SJCRH30 (cell line): ENCODE results near the gene SLC2A14. TPM values are rescaled to one million over a fixed set of nuclear protein-coding genes. Genes with fewer than 3 reads are reported as not detected.
"Not testable (repeated sequence)": the region's sequence is repeated elsewhere in the genome, so short reads cannot be mapped to it uniquely, and the experiment has no call there.

ENCODE experiments used
- DNase-seq, 2 experiments: peaks; one replicate each; pipeline ENCODE4 v3.0.0-alpha.2; 2015 to 2020
- H3K27ac ChIP-seq: fragments of 250-450 bp; sonication (Bioruptor Pico); 2 replicates; pipeline ENCODE4 v1.5.1; 2020; ENCODE audit warnings: mild to moderate bottlenecking, moderate library complexity
- H3K27me3 ChIP-seq: fragments of 250-450 bp; sonication (Bioruptor Pico); 2 replicates; pipeline ENCODE4 v1.5.1; 2020; ENCODE audit warnings: mild to moderate bottlenecking, moderate library complexity
- H3K36me3 ChIP-seq: fragments of 250-450 bp; sonication (Bioruptor Pico); 2 replicates; pipeline ENCODE4 v1.5.1; 2020; ENCODE audit warnings: mild to moderate bottlenecking, moderate library complexity
- H3K4me1 ChIP-seq: fragments of 250-450 bp; sonication (Bioruptor Pico); 2 replicates; pipeline ENCODE4 v1.5.1; 2020; ENCODE audit warnings: mild to moderate bottlenecking, moderate library complexity
- H3K4me3 ChIP-seq: fragments of 250-450 bp; sonication (Bioruptor Pico); 2 replicates; pipeline ENCODE4 v1.5.1; 2020; ENCODE audit warnings: mild to moderate bottlenecking, moderate library complexity
- H3K9me3 ChIP-seq: fragments of 250-450 bp; sonication (Bioruptor Pico); replicated peaks from 2 replicates; pipeline ENCODE4 v1.5.1; 2020; ENCODE audit warnings: mild to moderate bottlenecking, moderate library complexity
- total RNA-seq: library from RNA; depleted of rRNA; stranded (reverse); fragments of >200 nt; shearing (Covaris generic); gene quantifications from 2 replicates; pipeline ENCODE4 v1.2.3, GENCODE V29; 2014

SLC2A14 gene
- total RNA-seq, 1 experiment from 2014 or later: 0.04 TPM

DNA sequence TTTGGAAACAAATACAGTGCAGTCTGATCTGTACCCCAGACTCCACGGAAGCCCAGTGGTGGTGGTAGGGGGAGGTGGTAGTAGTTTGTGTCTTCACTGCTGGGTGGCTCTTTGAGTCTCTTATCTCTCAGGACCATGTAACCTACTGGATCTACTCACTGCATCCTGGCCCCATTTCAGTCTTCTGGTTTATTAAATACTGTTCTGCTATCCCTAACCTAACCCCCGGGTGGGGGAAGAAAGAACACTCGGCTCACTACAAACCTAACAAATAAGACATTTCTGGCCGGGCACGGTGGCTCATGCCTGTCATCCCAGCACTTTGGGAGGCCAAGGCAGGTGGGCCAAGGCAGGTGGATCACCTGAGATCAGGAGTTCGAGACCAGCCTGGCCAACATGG, 39.5 kb downstream of the SLC2A14 start:
- H3K4me1 ChIP-seq, DNase-seq, H3K27me3 ChIP-seq, H3K9me3 ChIP-seq, H3K4me3 ChIP-seq, H3K36me3 ChIP-seq, H3K27ac ChIP-seq: not testable (repeated sequence)

GRCh38 chr12:7832059-7832696, 40.5 kb downstream of the SLC2A14 start:
- Histone ChIP-seq H3K27ac (no peak overlapping the region), H3K9me3 (no peaks in the 10 kb centered on the region), H3K36me3 (no peaks in the 10 kb centered on the region), H3K4me1 (no peaks in the 10 kb centered on the region), H3K27me3 (no peaks in the 10 kb centered on the region), H3K4me3 (no peak overlapping the region)
- peak; percentile 45 to 67 for DNase-seq

- not testable (repeated sequence) for H3K4me1 ChIP-seq, DNase-seq, H3K27me3 ChIP-seq, H3K27ac ChIP-seq, H3K4me3 ChIP-seq, H3K36me3 ChIP-seq, H3K9me3 ChIP-seq
Observed at GRCh38 chr12:7829737-7830136, 43.0 kb downstream of the SLC2A14 start.

GRCh38 chr12:7825754-7826153, 47.0 kb downstream of the SLC2A14 start:
- not testable (repeated sequence) for H3K36me3 ChIP-seq, H3K27me3 ChIP-seq, H3K4me3 ChIP-seq, H3K9me3 ChIP-seq, H3K4me1 ChIP-seq, H3K27ac ChIP-seq, DNase-seq

DNA sequence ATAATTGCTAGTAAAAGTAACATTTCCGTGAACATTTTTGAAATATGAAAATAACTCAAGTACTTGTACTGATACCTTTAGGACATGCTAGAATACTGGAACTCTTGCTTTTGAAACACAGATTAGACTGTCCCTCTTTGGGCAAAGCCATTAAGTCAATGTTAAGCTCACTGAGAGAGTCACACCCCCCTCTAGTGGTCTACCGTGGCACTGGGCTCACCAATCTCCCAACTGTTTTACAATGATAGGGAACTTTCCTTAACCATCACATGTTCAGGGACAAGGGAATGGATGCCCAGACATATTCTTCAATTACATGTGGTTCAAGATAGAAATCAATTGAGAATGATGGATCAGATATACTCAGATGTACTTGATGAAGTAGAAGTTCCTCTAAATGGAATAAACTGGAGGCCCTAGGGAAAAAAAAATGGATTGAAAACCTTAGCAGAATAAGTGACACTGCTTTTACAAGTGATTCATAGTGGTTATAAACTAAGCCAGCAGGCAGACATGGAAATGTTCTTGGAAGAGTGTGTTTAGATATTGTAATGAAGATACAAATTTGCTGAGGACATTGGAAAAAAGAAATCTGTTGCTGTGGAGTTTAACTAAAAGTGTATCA, 65.7 kb downstream of the SLC2A14 start:
- peak; percentile 41 to 72 for DNase-seq
- no peaks in the 10 kb centered on the region for H3K4me1 ChIP-seq
- H3K9me3 ChIP-seq: no peaks in the 10 kb centered on the region
- no peak overlapping the region for H3K4me3 ChIP-seq
- no peak overlapping the region for H3K27ac ChIP-seq
- H3K27me3 ChIP-seq: no peaks in the 10 kb centered on the region
- H3K36me3 ChIP-seq: no peaks in the 10 kb centered on the region

DNA sequence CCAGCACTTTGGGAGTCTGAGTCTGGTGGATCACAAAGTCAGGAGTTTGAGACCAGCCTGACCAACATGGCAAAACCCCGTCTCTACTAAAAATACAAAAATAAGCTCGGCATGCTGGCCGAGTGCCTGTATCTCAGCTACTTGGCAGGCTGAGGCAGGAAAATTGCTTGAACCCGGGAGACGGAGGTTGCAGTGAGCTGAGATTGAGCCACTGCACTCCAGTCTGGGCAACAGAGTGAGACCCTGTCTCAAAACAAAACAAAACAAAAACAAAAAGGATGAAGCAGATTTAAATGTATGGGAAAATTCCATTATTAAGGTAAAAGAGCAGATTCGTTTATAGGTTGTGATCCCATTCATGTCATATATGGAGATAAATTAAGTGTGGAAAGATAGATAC, 66.4 kb downstream of the SLC2A14 start:
- H3K4me1 ChIP-seq, H3K27me3 ChIP-seq, H3K9me3 ChIP-seq, H3K36me3 ChIP-seq, H3K4me3 ChIP-seq, H3K27ac ChIP-seq, DNase-seq: not testable (repeated sequence)

DNA sequence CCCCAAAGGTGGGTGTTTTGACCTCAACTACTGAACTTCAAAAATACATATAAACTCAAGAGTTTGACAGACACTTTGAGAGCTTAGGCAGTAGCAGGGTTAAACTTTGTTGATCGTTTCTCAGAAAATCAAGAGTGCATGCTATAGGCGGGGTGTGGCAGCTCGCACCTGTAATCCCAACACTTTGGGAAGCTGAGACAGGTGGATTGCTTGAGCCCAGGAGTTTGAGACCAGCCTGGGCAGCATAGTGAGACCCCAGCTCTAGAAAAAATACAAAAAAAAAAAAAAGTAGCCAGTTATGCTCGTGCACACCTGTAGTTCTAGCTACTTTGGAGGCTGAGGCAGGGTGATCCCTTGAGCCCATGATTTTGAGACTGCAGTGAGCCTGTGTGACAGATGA, 71.3 kb downstream of the SLC2A14 start:
- DNase-seq: no peak
- Histone ChIP-seq H3K27me3 (no peaks in the 10 kb centered on the region), H3K27ac (no peak overlapping the region), H3K9me3 (no peaks in the 10 kb centered on the region), H3K36me3 (no peaks in the 10 kb centered on the region), H3K4me1 (no peaks in the 10 kb centered on the region), H3K4me3 (no peak overlapping the region)

DNA sequence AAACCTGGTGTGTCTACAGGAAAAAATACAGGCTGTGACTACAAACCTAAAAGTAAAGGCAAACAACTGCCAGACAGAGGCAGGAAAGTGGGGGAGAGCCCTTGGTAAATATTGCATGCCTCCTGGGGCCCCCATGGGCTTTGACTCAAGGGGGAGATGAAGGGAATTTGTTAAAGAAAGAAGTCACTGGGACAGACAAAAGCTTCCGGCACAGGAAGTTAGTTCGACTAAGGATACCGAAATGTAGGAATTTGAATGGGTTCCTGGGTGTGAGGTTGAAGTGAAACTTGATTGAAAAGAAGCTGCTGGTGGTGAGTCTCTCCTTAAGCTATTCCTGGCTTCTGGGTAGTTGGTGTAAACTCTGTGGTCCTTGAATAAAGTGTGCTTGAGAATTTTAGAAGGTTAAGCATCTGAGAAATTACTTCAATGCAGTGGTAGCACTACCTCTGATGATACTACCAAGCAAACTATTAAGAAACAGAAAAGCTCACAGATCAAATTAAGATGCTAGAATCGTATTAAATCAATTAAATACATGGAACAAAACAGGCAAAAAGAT, 73.9 kb downstream of the SLC2A14 start:
- H3K27me3 ChIP-seq, H3K9me3 ChIP-seq, H3K27ac ChIP-seq, H3K4me3 ChIP-seq, DNase-seq, H3K4me1 ChIP-seq, H3K36me3 ChIP-seq: not testable (repeated sequence)

GRCh38 chr12:7797698-7798398, 74.9 kb downstream of the SLC2A14 start:
- Histone ChIP-seq H3K27me3 (no peaks in the 10 kb centered on the region), H3K9me3 (no peaks in the 10 kb centered on the region), H3K36me3 (no peaks in the 10 kb centered on the region), H3K27ac (no peak overlapping the region), H3K4me3 (no peak overlapping the region), H3K4me1 (no peaks in the 10 kb centered on the region)
- no peak for DNase-seq

DNA sequence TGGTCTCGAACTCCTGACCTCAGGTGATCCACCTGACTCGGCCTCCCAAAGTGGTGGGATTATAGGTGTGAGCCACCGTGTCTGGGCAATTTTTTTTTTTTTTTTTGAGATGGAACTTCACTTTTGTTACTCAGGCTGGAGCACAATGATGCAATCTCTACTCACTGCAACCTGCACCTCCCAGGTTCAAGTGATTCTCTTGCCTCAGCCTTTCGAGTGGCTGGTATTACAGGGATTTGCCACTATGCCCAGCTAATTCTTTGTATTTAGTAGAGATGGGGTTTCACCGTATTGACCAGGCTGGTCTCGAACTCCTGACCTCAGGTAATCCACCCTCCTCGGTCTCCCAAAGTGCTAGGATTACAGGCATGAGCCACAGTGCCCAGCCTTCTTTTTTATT, 75.4 kb downstream of the SLC2A14 start:
- H3K27ac ChIP-seq, H3K9me3 ChIP-seq, H3K27me3 ChIP-seq, H3K4me1 ChIP-seq, H3K4me3 ChIP-seq, H3K36me3 ChIP-seq, DNase-seq: not testable (repeated sequence)

DNA sequence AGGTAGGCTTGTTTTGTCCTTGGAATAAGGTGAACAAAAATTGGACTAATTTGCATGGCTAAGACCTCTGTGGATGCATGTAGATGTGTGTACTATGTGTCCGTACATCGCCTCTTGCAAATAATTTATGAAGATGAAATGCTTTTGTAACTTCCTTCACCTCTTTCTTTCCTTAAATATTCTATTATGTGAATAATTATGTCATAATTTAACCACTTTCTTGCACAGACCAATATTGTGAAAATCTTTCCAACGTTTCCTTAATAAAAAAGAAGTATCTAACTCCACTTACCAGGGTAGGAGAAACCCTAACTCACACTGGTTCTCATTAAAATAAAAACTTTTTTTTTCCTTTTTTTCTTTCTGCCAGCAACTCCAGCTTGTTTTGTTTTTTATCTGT, 79.5 kb downstream of the SLC2A14 start:
- H3K9me3 ChIP-seq: no peaks in the 10 kb centered on the region
- DNase-seq: no peak
- H3K4me1 ChIP-seq: no peaks in the 10 kb centered on the region
- no peaks in the 10 kb centered on the region for H3K36me3 ChIP-seq
- no peak overlapping the region for H3K27ac ChIP-seq
- H3K4me3 ChIP-seq: no peak overlapping the region
- peaks cover 8% of the 10 kb centered on the region; the same call in 1 of the 2 replicates for H3K27me3 ChIP-seq

- not testable (repeated sequence) for H3K9me3 ChIP-seq, DNase-seq, H3K4me3 ChIP-seq, H3K27me3 ChIP-seq, H3K27ac ChIP-seq, H3K36me3 ChIP-seq, H3K4me1 ChIP-seq
Observed at GRCh38 chr12:7788884-7789528, 83.7 kb downstream of the SLC2A14 start, which contains the start of gene NANOG. Gene NANOG (plus strand): TSS chr12:7789402. CDS start chr12:7789615, 213 bp downstream.

GRCh38 chr12:7788294-7788660, 84.4 kb downstream of the SLC2A14 start:
- peaks cover 8% of the 10 kb centered on the region; the same call in 1 of the 2 replicates for H3K27me3 ChIP-seq
- no peaks in the 10 kb centered on the region for H3K9me3 ChIP-seq
- H3K4me1 ChIP-seq: no peaks in the 10 kb centered on the region
- no peak overlapping the region for H3K27ac ChIP-seq
- H3K4me3 ChIP-seq: no peak overlapping the region
- DNase-seq: no peak
- no peaks in the 10 kb centered on the region for H3K36me3 ChIP-seq

DNA sequence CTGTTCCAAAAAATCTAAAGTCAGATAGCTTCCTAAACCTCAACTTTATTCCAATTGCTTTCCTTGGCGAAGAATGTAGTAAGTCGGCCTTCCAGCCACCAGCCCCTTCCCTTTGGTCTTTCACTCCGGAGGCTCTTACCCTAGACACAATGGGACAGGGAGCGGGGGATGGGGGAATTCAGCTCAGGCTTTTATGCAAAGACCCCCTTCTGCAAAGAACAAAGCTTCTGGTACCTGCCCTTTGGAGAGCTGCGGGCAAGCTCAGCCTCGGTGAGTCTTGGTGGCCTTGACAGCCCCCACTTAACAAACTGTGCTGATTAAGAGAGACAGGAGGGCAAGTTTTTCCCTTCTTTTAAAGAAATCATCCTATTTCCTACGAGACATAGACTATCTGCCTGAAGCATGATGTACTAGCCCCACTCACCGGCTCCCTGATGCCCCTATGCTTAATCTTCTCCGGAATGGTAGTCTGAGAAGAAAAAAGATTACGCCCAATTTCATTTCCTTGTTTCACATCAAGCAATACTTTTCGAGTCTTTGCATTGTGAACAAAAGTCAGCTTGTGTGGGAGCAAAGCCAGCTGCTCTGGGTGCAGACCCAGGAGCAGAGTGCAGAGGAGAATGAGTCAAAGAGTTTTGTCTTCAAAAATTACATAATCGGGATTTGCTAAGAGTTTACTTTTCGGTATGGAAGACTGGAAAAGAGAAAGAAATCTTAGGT, 85.0 kb downstream of the SLC2A14 start:
- Histone ChIP-seq H3K4me1 (no peaks in the 10 kb centered on the region), H3K27ac (no peak overlapping the region), H3K36me3 (no peaks in the 10 kb centered on the region), H3K9me3 (no peaks in the 10 kb centered on the region), H3K4me3 (no peak overlapping the region), H3K27me3 (peaks cover 8% of the 10 kb centered on the region; the same call in 1 of the 2 replicates)
- DNase-seq: no peak
